K562 (cell line): Measurements from ENCODE around the gene ALB. TPM values are rescaled to one million over a fixed set of nuclear protein-coding genes. Genes with fewer than 3 reads are reported as not detected.

Source experiments
- ATAC-seq: fragments of 200-7000 bp; cut with Tn5 transposase; 3 replicates; pipeline ENCODE4 v1.9.1; 2020; ENCODE audit warnings: moderate library complexity
- BruUV-seq: library from RNA; stranded (reverse); fragments of 400-500 nt; replicated peaks from 2 replicates; lab custom pipeline; 2021; lab: Mats Ljungman, UMichigan
- CTCF ChIA-PET: fragments of 300-600 bp; formaldehyde crosslinking; extraction: SDS; loops from one replicate; lab custom pipeline; 2021; ENCODE audit warnings: low intra/inter-chr PET ratio; lab: Yijun Ruan, JAX
- POLR2A ChIA-PET: fragments of 300-600, 350-650 bp; sonication (Branson Sonifier 250); formaldehyde crosslinking; extraction: SDS; loops from one replicate; lab custom pipeline; 2021; ENCODE audit warnings: antibody characterized with exemption, inconsistent platforms; lab: Yijun Ruan, JAX
- DNase-seq, 4 experiments: peaks; one replicate each; pipeline versions ENCODE4 v3.0.0 to v3.0.0-alpha.2; 2011 to 2018; ENCODE audit warnings: low spot score in 3 of 4, mixed read lengths in 3 of 4; ENCODE audit errors: extremely low read depth in 1 of 4
- FAIRE-seq: peaks from 2 replicates; lab custom pipeline; 2011; peaks lifted over from hg19 to GRCh38; lab: Jason Lieb, UNC
- H2AFZ ChIP-seq: 2 replicates; pipeline ENCODE4 v1.6.0; 2011; ENCODE audit warnings: low read depth, low read length, control low read depth, inconsistent platforms
- H3K27ac ChIP-seq: fragments of 200-600 bp; 3 replicates; pipeline ENCODE4 v1.8.0; 2011; ENCODE audit warnings: low read depth, mild to moderate bottlenecking, control low read depth, inconsistent platforms, low read length, moderate library complexity, mixed read lengths; ENCODE audit errors: extremely low read depth
- H3K27me3 ChIP-seq, 2 experiments: fragments of 300-600 bp in 1 of 2; 2 replicates in 1 of 2; 3 replicates in 1 of 2; pipeline versions ENCODE4 v1.6.0 to v1.8.0; 2011; ENCODE audit warnings: inconsistent platforms in 2 of 2, low read length in 2 of 2, mild to moderate bottlenecking in 1 of 2, mixed read lengths in 1 of 2, moderate library complexity in 1 of 2; ENCODE audit not compliant: control insufficient read depth in 2 of 2, insufficient read depth in 2 of 2
- H3K36me3 ChIP-seq: fragments of 300-600 bp; 3 replicates; pipeline ENCODE4 v1.8.0; 2011; ENCODE audit warnings: mild to moderate bottlenecking, low read length, inconsistent platforms; ENCODE audit not compliant: control insufficient read depth, insufficient read depth
- H3K4me1 ChIP-seq, 2 experiments: fragments of 200-600 bp in 1 of 2; replicated peaks in 1 of 2; 2 replicates in 1 of 2; 3 replicates in 1 of 2; pipeline versions ENCODE4 v1.5.1 to v1.8.0; 2011; ENCODE audit warnings: inconsistent platforms in 2 of 2, low read length in 2 of 2, mild to moderate bottlenecking in 1 of 2, mixed read lengths in 1 of 2, moderate library complexity in 1 of 2; ENCODE audit not compliant: control insufficient read depth in 2 of 2, insufficient read depth in 2 of 2
- H3K4me2 ChIP-seq: 2 replicates; pipeline ENCODE4 v1.6.1; 2011; ENCODE audit warnings: low read length, control low read depth, inconsistent platforms, mixed read lengths; ENCODE audit not compliant: insufficient read depth
- H3K4me3 ChIP-seq: fragments of 200-600 bp; sonication (generic), shearing (Covaris generic); 2 replicates; pipeline ENCODE4 v1.5.1; 2016; ENCODE audit warnings: control low read depth, inconsistent platforms
- H3K79me2 ChIP-seq: fragments of 200-600 bp; 3 replicates; pipeline ENCODE4 v1.8.0; 2011; ENCODE audit warnings: low read length, inconsistent platforms; ENCODE audit not compliant: control insufficient read depth, insufficient read depth
- H3K9ac ChIP-seq, 2 experiments: 2 replicates each; pipeline versions ENCODE4 v1.6.0 to v1.6.1; 2011; ENCODE audit warnings: low read depth in 2 of 2, low read length in 2 of 2, control low read depth in 1 of 2, inconsistent platforms in 1 of 2, mild to moderate bottlenecking in 1 of 2, mixed read lengths in 1 of 2; ENCODE audit not compliant: insufficient read depth in 1 of 2
- H3K9me1 ChIP-seq: one replicate; pipeline ENCODE4 v1.6.0; 2011; ENCODE audit warnings: inconsistent platforms, mild to moderate bottlenecking, low read length, moderate library complexity; ENCODE audit not compliant: control insufficient read depth, insufficient read depth
- H3K9me3 ChIP-seq: replicated peaks from 2 replicates; pipeline ENCODE4 v1.5.1; 2011; ENCODE audit warnings: low read depth, low read length, inconsistent platforms; ENCODE audit not compliant: control insufficient read depth, insufficient read depth
- H4K20me1 ChIP-seq: replicated peaks from 2 replicates; pipeline ENCODE4 v1.6.1; 2011; ENCODE audit warnings: low read length, inconsistent platforms, mixed read lengths; ENCODE audit not compliant: control insufficient read depth, insufficient read depth
- DIDO1 ChIP-seq: fragments of 450-650 bp; IDR thresholded peaks from 2 replicates; pipeline ENCODE4 v1.6.1; 2016; ENCODE audit warnings: low read depth, missing biosample characterization, missing genetic modification characterization
- EP400 ChIP-seq: fragments of 450-650 bp; IDR thresholded peaks from 2 replicates; pipeline ENCODE4 v1.6.1; 2017; ENCODE audit warnings: antibody characterized with exemption, mild to moderate bottlenecking, moderate library complexity
- HOMEZ ChIP-seq: fragments of 250-450 bp; sonication (Bioruptor Pico); IDR thresholded peaks from 2 replicates; pipeline ENCODE4 v1.4.0; 2020; ENCODE audit warnings: mild to moderate bottlenecking, moderate library complexity
- IRF9 ChIP-seq: fragments of 450-650 bp; IDR thresholded peaks from 2 replicates; pipeline ENCODE4 v1.6.1; 2016; ENCODE audit warnings: missing biosample characterization, missing genetic modification characterization
- MEF2A ChIP-seq: IDR thresholded peaks from 2 replicates; pipeline ENCODE4 v1.6.1; 2011; ENCODE audit warnings: low read depth, mild to moderate bottlenecking, low read length, moderate library complexity; ENCODE audit not compliant: control insufficient read depth
- MTA3 ChIP-seq: fragments of 450-650 bp; formaldehyde crosslinking; IDR thresholded peaks from 2 replicates; pipeline ENCODE4 v1.6.1; 2017; ENCODE audit warnings: mild to moderate bottlenecking, borderline replicate concordance
- NEUROD1 ChIP-seq: fragments of 150-350 bp; IDR thresholded peaks from 2 replicates; pipeline ENCODE4 v1.6.1; 2014; ENCODE audit warnings: borderline replicate concordance, low read length, low read depth; ENCODE audit not compliant: partially characterized antibody
- RNF219 ChIP-seq: fragments of 250-450 bp; sonication (Bioruptor Pico); IDR thresholded peaks from 2 replicates; pipeline ENCODE4 v1.5.0; 2022; ENCODE audit warnings: mild to moderate bottlenecking
- SRSF3 ChIP-seq: fragments of 200-400 bp; formaldehyde crosslinking; IDR thresholded peaks from 2 replicates; pipeline ENCODE4 v1.6.1; 2016; ENCODE audit warnings: mild to moderate bottlenecking, low read length, moderate library complexity; ENCODE audit not compliant: insufficient read depth
- ZBTB33 ChIP-seq: sonication (generic); formaldehyde crosslinking; IDR thresholded peaks from 2 replicates; pipeline ENCODE4 v1.8.1; 2023; ENCODE audit warnings: mild to moderate bottlenecking, missing genetic modification reagents
- ZNF583 ChIP-seq: fragments of 250-450 bp; sonication (Bioruptor Pico); IDR thresholded peaks from 2 replicates; pipeline ENCODE4 v1.4.0; 2020
- in situ Hi-C: fragments of 300-500 bp; cut with MboI; formaldehyde crosslinking; loops from 4 replicates; pipeline ENCODE4 v1.15.0; 2018; ENCODE audit warnings: inconsistent platforms, mixed read lengths
- intact Hi-C: fragments of 100-400 bp; cut with micrococcal nuclease; formaldehyde crosslinking; loops from 2 replicates; pipeline ENCODE4 v1.14.2; 2022
- polyA plus RNA-seq, 8 experiments: library from polyadenylated mRNA; depleted of rRNA in 4 of 8; stranded (reverse) in 5 of 8; unstranded in 3 of 8; fragments of >200 nt; fragmentation: Nextera tagmentation in 2 of 8; fragmentation: Illumina TruSeq in 1 of 8; extraction: Ambion mirVana in 2 of 8; extraction: Trizol in 1 of 8; gene quantifications; 2 replicates each; pipeline versions ENCODE4 v1.2.1 to v1.2.3, GENCODE V29; 2011 to 2014; ENCODE audit warnings: inconsistent platforms in 1 of 8, missing spikeins in 1 of 8
- total RNA-seq, 7 experiments: library from RNA; depleted of rRNA in 6 of 7; stranded (reverse); fragments of >200 nt in 6 of 7; fragmentation: Illumina TruSeq in 2 of 7; extraction: Trizol in 2 of 7; gene quantifications; 2 replicates each; pipeline versions ENCODE4 v1.2.1 to v1.2.3, GENCODE V29; 2011 to 2021; ENCODE audit warnings: low replicate concordance in 1 of 7

ALB gene
- total and polyA plus RNA-seq, 9 of the 15 experiments (the other 6 are each of a cell fraction or from before 2014, with no cell fraction given): 0.04 to 18.5 (median 0.20) TPM; not detected in 2

- H3K9me3 ChIP-seq: no peaks in the 10 kb centered on the region
- H3K4me3 ChIP-seq: no peak overlapping the region
- TF ChIP-seq ZNF583 (CRISPR knock-in tag) (no peak), EP400 (no peak), ZBTB33 (no peak), MTA3 (no peak), DIDO1 (no peak), IRF9 (no peak), HOMEZ (CRISPR knock-in tag) (no peak), RNF219 (no peak), SRSF3 (no peak), MEF2A (no peak), NEUROD1 (no peak)
- no peak overlapping the region for H3K27ac ChIP-seq
- POLR2A ChIA-PET: interaction anchor here (1.0 kb wide), 1 partner anchor 45 kb away, joined by 3 read pairs; no protein-coding TSS in a partner anchor
- H3K9me1 ChIP-seq: no peaks in the 10 kb centered on the region
- no peak for DNase-seq
- no peak overlapping the region for H3K9ac ChIP-seq
- in situ Hi-C loops: no loop called here
- intact Hi-C loops: no loop called here
- no peak for ATAC-seq
- no peak for FAIRE-seq
- CTCF ChIA-PET: no interaction called here
- H3K27me3 ChIP-seq: no peaks in the 10 kb centered on the region
- no peaks in the 10 kb centered on the region for H3K79me2 ChIP-seq
- H3K36me3 ChIP-seq: no peaks in the 10 kb centered on the region
- no peaks in the 10 kb centered on the region for H3K4me1 ChIP-seq
- BruUV-seq: no TSS peak
- H4K20me1 ChIP-seq: no peaks in the 10 kb centered on the region
- no peak overlapping the region for H3K4me2 ChIP-seq
- no peak overlapping the region for H2AFZ ChIP-seq
Observed at GRCh38 chr4:73387552-73387951, 16.5 kb upstream of the ALB start.
